GM20431 (cell line): ENCODE measurements around the gene MAMDC4.
"Not testable (repeated sequence)": the region's sequence is repeated elsewhere in the genome, so short reads cannot be mapped to it uniquely, and the experiment has no call there.

Source experiments
- in situ Hi-C: fragments of 300-500 bp; cut with MseI, MboI; formaldehyde crosslinking; loops from one replicate; pipeline ENCODE4 v1.15.0; 2020; ENCODE audit warnings: low sequenced_read_pairs; ENCODE audit not compliant: unreplicated experiment

Gene MAMDC4

DNA sequence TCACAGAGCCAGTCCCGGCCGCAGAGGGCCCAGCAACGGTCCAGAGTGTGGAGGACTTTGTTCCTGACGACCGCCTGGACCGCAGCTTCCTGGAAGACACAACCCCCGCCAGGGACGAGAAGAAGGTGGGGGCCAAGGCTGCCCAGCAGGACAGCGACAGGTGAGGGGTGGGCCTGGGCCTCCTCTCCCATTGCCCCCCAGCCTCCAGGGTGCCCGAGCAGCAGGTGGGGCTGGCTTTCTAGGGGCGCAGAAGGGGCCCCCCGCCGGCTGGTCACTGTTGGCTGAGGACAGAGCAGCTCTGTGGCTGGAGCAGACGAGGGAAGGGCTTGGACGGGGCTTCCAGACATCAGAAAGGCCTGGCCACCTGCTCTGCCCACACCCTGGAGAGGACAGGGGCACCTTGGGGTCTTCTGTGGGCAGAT is 14.3 kb upstream of the MAMDC4 start:
- in situ Hi-C loops = not testable (repeated sequence)

DNA sequence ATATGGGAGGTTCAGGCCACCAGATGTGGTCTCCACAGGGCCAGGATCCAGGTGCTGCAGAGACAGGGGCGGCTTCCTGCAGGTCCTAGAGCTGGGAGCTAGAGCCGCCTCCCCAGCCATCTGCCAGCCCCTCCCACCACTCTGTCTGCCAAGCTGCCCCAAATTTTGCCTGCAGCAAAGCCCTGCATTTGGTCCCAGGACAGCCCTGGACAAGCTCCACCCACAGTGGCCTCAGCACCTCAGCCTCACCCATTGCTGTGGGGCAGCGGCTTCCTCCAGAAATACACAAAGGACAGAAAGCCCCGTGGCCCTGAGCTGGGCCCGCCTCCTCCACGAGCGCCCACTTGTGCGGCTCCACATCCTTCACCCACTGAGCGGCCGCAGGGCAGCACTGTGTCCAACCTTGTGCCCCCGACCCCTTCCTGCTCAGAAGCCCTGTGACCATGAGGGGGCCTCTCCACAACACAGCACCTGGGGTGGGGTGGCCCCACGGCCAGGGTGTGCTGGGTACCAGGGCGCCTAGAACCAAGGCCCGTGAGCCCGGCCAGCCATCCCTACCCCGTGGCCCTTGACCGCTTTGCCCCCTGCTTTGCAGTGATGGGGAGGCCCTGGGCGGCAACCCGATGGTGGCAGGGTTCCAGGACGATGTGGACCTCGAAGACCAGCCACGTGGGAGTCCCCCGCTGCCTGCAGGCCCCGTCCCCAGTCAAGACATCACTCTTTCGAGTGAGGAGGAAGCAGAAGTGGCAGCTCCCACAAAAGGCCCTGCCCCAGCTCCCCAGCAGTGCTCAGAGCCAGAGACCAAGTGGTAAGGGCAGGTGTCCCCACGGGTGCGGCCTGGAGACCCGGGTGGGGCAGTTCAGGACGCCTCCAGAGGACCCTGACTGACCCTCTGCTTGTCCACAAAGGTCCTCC is 13.6 kb upstream of the MAMDC4 start:
- in situ Hi-C loops = no loop called here

DNA sequence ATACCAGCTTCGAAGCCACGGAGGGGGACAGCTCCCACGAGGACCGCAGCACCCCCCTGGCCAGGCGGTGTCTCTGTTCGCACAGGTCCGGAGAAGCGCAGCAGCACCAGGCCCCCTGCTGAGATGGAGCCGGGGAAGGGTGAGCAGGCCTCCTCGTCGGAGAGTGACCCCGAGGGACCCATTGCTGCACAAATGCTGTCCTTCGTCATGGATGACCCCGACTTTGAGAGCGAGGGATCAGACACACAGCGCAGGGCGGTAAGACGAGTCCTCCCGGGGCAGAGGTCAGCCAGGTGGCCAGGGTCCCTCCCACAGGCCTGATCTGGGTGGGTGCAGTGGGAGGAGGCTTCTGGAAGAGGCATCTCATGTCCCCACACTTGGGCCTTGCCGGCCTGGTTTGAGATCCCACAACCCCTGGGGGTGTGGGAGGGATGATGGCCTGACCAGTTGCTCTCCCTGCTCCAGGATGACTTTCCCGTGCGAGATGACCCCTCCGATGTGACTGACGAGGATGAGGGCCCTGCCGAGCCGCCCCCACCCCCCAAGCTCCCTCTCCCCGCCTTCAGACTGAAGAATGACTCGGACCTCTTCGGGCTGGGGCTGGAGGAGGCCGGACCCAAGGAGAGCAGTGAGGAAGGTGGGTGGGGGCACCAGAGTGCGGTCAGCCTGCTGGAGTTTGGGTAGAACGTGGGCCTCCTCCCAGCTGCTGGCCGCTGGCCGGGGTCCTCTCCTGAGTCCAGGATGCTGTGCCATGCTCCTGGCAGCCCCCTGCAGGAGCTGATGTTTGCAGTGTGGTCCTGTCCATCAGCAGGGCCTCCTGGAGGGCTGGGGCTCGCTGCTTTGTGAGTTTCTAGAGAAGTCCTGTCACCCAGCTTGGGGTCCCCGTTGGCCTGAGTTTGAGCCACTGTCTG is 12.7 kb upstream of the MAMDC4 start:
- in situ Hi-C loops = no loop called here

DNA sequence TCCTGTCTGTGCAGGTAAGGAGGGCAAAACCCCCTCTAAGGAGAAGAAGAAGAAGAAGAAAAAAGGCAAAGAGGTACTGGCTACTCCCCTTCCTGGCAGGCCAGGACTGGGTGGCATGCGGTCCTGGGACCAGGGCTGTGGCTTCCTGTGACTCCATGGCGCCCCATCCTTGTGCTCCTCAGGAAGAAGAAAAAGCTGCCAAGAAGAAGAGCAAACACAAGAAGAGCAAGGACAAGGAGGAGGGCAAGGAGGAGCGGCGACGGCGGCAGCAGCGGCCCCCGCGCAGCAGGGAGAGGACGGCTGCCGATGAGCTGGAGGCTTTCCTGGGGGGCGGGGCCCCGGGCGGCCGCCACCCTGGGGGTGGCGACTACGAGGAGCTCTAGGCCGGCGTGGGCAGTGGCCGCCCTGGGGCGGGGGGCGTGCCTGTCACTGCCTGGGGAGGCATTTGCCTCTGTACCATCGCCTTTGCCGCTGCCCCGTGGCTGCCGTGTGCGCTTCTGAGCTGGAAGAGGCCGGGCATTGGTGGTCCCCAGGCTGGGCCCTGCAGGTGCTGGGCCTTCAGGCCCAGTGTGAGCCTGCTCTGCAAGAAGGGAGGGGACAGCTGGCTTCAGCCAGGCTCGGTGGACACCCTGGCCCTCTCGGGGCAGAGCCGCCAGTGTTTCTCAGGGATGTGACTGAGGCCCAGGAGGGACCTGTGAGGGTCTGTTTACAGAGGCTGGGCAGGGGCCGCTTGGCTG is 11.8 kb upstream of the MAMDC4 start:
- in situ Hi-C loops = no loop called here

DNA sequence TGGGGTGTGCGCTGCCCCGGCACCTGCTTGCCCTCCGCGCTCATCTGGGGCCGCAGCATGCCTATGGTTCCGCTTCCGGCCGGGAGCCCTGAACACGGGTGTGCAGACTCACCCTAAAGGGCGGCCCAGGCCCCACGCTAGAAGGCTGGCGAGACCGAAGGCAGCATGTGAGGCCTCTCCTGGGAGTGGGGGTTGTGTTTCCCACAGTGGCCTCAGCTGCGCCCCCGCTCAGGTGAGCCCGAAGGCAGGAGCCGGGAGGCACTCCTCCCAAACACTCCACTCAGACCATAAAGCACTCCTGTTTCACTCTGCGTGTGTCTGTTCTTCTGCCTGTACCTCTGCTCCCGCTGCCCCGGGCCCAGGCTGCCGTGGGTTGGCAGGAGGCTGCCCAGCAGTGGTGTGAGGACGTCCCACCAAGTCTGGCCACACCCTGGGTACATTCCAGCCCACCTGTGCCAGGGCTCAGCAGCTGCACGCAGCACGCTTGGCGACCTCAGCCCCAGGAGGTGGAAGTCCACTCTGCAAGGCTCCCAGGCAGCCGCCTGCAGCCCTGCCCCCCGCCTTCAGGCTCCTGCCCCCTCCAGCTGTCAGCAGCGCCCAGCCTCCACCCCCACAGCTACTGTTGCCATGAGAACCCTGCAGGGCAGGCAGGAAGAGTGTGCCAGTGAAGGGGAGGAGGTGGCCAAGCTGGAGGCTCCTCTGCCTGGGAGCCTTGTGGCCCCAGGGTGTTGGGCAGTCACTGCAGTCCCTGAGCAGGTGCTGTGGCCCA is 11.1 kb upstream of the MAMDC4 start:
- in situ Hi-C loops = no loop called here

DNA sequence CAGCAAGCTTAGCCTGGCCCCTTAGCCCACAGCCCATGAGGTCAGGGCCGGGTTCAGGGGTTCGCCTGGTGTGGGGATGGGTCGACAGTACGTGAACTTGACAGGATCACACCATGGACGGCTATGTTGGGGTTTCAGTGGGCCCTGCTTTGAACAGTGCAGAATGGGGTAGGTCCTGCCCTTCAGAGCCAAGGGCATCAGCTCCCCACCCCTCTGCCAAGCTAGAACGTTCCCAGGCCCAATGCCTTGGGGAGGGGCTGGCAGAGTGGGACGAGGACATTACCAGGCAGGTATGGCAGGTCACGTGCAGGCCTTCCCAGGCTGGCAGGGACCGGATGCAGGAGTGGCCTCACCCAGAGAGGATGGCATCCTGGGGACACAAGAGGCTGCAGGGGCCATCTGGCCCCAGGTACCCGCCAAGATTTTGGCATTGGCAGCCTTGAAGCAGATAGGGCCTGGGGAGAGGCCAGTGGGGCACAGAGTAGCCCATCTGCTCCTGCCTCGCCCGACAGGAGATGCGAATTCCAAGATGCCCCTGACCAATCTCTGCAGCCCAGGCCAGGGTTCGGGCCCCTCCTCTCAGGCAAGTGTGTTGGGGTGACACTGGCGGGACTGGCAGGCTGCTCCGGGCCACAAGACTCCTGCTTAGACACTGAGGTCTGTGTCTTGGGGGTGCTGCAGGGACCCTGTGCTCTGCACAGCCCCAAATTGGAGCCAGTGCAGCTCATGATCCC is 10.3 kb upstream of the MAMDC4 start:
- in situ Hi-C loops = not testable (repeated sequence)

DNA sequence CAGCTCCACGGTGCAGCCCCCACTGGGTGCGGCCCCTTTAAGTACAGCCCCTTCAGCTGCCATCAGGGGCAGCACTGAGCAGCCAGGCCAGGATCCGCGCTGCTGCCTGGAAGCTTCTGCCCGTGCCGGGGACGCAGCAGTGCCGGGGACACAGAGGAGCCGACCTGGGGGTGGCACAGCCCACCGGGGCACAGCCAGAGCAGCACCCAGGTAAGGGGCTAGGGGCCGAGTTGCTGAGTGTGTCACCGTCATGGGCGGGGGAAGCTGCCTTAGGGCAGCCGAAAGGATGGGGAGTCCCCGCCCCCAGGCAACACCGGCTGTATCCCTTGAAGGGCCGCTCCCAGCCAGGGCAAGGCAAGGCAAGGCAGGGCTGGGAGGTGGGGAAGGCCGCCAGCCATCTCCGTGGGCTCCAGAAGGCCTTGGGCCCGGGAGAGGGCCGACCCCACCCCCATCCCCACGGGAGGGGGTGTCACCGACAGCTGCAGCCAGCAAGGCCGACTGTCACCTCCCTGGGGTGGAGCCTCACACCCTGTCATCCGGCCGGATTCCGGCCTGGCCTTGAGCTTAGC is 9.7 kb upstream of the MAMDC4 start, which contains the start of gene AJM1:
Gene AJM1 (plus strand): TSS at position 99 of the 569 bp plus-strand sequence. CDS start 1,937 bp downstream, outside the sequence.
- in situ Hi-C loops = not testable (repeated sequence)

DNA sequence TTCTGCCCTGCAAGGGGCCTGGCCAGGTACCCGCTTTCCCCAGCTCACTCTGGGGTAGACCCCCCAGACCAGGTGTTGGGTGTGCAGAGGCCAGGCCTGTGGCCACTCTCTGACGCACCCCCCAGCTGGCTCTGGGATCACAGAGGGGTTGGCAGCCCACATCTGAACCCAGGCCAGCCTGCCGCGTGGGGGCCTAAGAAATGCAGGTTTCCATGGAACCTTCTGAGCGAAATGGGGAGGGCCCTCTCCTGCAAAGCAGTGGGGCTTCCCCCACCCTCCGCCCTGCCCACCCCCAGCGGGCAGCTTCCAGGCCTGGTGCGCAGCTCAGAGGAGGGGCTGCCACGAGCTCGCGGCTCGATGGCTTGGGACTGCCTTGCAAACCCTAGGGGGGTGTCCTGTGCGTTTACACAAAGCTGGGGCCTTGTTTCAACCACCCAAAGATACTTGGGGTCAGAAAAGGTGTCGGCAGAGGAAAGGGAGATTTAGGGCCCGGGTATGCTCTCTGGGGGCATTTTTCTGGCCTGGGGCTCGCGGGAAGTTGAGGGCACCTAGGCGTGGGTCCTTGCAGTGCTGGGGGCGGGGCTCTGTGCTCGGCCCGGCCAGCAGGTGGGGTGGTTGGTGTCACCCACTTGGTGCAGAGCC is 8.9 kb upstream of the MAMDC4 start:
- in situ Hi-C loops = not testable (repeated sequence)

DNA sequence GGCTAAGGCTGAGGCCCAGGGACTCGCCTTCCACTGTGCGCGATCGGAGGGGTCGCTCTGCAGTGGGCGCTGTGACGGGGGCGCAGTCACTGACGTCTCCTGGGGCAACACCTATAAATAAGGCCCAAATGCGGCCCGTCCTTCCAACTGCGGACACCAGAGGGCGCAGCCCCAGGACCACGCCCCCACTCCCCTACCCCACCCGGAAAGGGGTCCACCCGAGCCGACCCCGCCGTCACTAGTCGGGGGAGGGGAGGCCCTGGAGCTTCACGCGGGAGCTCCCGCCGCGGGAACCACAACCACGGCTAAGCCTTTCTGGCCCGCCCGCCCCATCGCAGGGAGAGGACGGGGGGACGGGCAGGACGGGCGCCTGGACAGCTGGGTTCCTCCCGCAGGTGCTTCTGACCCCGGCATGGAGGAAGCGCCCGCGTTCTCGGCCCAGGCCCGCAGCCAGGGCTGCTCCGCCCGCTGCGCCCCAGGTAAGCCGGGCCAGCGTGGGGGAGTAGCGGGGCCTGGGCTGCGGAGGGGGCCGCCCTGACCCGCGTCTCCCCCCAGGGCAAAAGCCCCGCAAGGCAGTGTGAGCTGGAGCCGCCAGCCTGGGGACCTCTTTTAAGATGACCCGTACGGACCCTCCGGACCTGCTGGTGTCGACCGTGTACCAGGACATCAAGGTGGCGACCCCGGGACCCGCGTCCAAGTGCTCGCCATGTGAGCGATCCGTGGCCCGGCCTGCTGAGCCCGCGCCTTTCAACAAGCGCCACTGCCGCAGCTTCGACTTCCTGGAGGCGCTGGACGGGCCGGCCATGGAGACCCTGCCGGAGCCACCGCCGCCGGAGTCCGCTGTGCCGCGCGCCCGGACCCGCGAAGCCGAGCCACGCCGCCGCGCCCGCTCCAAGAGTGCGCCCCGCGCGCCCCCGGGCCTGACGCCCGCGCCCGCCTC is 8.1 kb upstream of the MAMDC4 start:
- in situ Hi-C loops = not testable (repeated sequence)

DNA sequence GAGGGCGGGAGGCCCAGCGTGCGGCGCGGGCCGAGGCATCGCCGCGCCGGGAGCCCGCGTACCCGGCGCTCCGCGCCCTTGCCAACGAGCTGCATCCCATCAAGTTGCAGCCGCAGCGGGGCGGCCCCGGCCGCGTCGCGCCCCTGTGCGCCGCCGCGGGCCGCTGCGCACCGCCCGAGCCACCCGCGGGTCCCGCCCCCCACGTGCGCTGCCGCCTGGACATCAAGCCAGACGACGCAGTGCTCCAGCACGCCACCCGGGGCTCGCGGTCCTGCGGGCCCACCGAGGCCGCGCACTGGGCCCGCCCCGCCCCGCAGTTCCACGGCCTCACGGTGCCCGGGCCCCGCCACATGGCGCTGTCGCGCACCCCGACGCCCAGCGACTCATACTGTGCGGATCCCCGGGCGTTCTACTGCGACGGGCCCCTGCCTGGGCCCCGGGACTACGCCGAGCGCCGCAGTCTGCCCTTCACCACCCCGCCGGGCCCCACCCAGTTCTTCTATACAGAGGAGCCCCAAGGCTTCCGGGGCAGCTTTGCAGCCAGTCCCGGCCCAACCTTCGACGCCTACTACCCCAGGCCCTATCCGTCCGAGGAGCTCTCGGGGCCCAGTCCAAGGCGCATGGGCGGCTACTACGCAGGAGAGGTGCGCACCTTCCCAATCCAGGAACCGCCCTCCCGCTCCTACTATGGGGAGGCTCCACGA is 7.2 kb upstream of the MAMDC4 start:
- in situ Hi-C loops = no loop called here

DNA sequence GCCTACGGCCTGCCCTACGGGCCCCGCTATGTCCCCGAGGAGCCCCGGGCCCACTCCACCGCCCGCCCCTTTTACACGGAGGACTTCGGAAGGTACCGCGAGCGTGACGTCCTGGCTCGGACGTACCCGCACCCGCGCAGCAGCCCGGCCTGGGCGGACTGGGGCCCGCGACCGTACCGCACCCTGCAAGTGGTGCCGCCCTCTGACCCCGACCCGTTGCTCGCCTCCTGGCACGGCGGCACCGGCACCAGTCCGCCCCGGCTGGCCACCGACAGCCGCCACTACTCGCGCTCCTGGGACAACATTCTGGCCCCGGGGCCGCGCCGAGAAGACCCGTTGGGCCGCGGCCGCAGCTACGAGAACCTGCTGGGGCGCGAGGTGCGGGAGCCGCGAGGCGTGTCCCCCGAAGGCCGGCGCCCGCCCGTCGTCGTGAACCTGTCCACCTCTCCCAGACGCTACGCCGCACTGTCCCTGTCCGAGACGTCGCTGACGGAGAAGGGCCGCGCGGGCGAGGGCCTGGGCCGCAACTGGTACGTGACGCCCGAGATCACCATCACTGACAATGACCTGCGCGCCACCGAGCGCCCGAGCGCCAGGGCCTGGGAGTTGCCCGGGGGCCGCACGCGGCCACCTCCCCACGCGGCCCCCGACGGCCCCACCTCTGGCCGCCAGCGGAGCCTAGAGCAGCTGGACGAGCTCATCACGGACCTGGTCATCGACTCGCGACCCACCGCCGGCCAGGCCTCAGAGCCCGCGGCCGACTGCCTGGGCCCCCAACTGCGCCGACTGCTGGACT is 6.5 kb upstream of the MAMDC4 start:
- in situ Hi-C loops = no loop called here

DNA sequence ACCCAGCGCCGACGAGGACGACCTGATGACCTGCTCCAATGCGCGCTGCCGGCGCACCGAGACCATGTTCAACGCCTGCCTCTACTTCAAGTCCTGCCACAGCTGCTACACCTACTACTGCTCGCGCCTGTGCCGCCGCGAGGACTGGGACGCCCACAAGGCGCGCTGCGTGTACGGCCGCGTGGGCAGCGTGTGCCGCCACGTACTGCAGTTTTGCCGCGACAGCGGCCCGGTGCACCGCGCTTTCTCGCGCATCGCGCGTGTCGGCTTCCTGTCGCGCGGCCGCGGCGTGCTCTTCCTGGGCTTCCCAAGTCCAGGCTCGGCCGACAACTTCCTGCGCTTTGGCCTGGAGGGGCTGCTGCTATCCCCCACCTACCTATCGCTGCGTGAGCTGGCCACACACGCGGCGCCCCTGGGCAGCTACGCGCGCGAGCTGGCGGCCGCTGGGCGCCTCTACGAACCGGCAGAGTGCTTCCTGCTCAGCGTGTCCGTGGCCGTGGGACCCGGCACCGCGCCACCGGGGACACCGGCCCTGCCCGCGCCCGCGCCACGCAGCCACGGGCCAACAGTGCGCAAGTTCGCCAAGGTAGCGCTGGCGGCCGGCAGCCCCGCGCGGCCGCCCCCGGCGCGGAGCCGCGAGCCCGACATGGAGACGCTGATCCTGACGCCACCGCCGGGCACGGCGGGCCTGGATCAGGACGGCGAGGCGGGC is 5.6 kb upstream of the MAMDC4 start:
- in situ Hi-C loops = no loop called here

DNA sequence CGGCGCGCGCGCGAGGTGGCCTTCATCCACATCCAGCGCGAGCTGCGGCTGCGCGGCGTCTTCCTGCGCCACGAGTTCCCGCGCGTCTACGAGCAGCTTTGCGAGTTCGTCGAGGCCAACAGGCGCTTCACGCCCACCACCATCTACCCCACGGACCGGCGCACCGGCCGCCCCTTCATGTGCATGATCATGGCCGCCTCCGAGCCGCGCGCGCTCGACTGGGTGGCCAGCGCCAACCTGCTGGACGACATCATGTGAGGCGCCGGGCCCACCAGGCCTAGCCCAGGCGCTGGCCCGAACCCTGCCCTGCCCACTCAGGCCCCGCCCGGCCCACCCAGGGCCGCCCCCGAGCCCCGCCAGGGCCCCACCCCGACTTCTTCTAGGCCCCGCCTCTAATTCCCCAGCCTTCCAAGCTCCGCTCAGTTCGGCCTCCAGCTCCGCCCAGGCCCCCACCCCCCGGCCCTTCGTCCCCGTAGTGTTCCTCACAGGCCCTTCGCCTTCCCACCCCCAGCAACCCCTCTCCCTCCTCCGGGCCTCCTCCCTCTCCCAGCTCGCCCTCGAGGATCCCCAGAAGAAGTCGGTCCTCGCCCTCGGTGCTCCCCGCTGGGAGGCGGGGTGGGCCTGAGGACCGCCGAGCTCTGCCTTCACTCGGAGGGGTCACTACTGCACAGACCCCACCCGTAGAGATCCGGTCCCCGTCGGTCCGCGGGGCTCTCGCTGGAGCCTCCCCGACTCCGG is 4.9 kb upstream of the MAMDC4 start:
- in situ Hi-C loops = no loop called here

DNA sequence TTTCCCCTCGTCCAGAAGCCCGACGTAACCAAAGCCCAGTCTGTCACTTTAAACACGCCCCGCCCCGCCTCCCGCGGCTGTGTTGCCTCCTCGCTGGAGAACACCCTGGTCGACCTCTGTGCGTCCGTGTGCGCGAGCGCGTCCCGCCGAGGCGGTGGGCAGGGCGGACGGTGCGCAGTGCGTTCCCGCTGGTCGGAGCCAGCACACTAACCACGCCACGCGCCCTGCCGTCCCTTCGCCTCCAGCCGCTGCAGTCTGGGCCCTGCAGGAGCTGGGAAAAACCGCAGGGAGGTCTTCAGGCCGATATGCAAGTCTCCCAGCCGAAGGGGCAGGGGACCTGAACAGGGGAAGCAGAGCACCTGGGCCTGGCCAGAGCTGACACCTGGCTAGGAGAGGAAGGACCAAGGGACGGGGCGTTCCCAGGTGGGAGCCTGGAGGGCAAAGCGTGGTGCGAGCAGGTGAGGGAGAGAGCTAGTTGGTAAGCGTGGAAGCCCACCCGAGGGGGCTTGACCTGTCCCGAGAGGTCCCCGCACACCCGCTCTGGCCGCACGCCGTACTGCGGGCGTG is 4.2 kb upstream of the MAMDC4 start:
- in situ Hi-C loops = no loop called here
